ENCODE measurements around the gene TRNP1. TPM values are rescaled to one million over a fixed set of nuclear protein-coding genes. Genes with fewer than 3 reads are reported as not detected.

TRNP1 gene
- total and polyA plus RNA-seq, 2 of the 4 experiments (the other 2 are of a cell fraction): 63.3 to 91.6 TPM

DNA sequence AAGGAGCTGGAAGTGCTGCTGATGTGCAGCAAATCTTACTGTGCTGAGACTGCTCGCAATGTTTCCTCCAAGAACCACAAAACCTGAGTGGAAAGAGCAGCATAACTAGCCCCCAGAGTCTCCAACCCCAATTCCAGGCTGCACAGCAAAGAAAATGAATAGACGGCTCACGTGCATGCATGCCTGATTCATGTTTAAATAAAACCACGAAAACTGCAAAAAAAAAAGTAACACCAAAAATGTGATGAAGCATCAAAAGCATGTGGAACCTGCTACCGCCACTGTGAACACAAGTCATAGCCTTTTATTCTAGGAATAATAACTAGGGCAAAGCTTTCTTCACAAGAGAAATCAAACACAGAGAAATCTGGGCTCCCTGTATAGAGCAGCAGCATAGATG lies 9.6 kb upstream of the TRNP1 start:
- in situ Hi-C loops (cut with MboI; ENCODE audit: low sequenced_read_pairs): no loop called here
- BruUV-seq (replicated peaks): no TSS peak
- no peak overlapping the region for H3K4me3 ChIP-seq (ENCODE audit: insufficient read depth, low read depth, low read length)
- ATAC-seq (ENCODE audit: low read depth) (peak; percentile 17; the same call in 1 of the 2 replicates), DNase-seq (peak; percentile 44)
- no peak overlapping the region; a peak in 1 of 4 replicates for H4K8ac ChIP-seq (ENCODE audit: low read depth in 2 of 2, low read length in 2 of 2)
- POLR2A ChIA-PET (ENCODE audit: unreplicated experiment): no interaction called here
- H3K27ac ChIP-seq (ENCODE audit: insufficient read depth, low read length): no peak overlapping the region
- H4K5ac ChIP-seq (ENCODE audit: low read depth, low read length): no peak overlapping the region
- H3K23ac ChIP-seq (ENCODE audit: low read depth, low read length): 0 out of 2 replicates have a peak overlapping the region, but pooled peaks have one; percentile 15
- H3K27me3 ChIP-seq (ENCODE audit: control insufficient read depth, insufficient read depth, low read length): no peaks in the 10 kb centered on the region
- H2BK120ac ChIP-seq (ENCODE audit: low read depth, low read length): no peak overlapping the region
- no peak overlapping the region for H3K9ac ChIP-seq (ENCODE audit: low read depth, low read length)
- H3K14ac ChIP-seq (replicated peaks; ENCODE audit: low read depth, low read length): no peak overlapping the region
- no peak overlapping the region for H3K56ac ChIP-seq (ENCODE audit: extremely low read depth, insufficient read depth, low read length)
- H3K4me1 ChIP-seq (ENCODE audit: control insufficient read depth, insufficient read depth, low read length): 0 out of 2 replicates have a peak, but pooled peaks cover 2% of the 10 kb centered on the region
- no peak overlapping the region for H2BK5ac ChIP-seq (ENCODE audit: low read depth, low read length, poor library complexity, severe bottlenecking)
- no peaks in the 10 kb centered on the region; the same call in 1 of the 2 replicates for H3K9me1 ChIP-seq (ENCODE audit: insufficient read depth, low read length)
- no peak overlapping the region for H3K4me2 ChIP-seq (ENCODE audit: low read depth, low read length)
- dilution Hi-C loops (cut with HindIII; ENCODE audit: low sequenced_read_pairs, unreplicated experiment): no loop called here
- no CpG with 5 or more reads among the region's 5 CpGs for WGBS, 2 experiments (ENCODE audit: extremely low coverage in 2 of 2, insufficient read length in 1 of 2)
- CTCF ChIA-PET: no interaction called here
- no peaks in the 10 kb centered on the region for H3K9me3 ChIP-seq (ENCODE audit: control insufficient read depth, insufficient read depth, low read length)
- TF ChIP-seq MAFK (IDR thresholded peaks at IDR 0.05; ENCODE audit: low read depth, low read length): no peak; the same call in 1 of the 2 replicates
- no peak for TF ChIP-seq POLR2A (IDR thresholded peaks at IDR 0.05; ENCODE audit: low read depth, low read length)
- peak; percentile 97 for TF ChIP-seq BHLHE40 (IDR thresholded peaks at IDR 0.05; ENCODE audit: low read depth, low read length)
- TF ChIP-seq MXI1 (IDR thresholded peaks at IDR 0.05; ENCODE audit: borderline replicate concordance, low read depth, low read length): no peak
- no peak for TF ChIP-seq MAZ (IDR thresholded peaks at IDR 0.05; ENCODE audit: borderline replicate concordance, low read depth, low read length)
- no peak overlapping the region for H2AK9ac ChIP-seq (replicated peaks; ENCODE audit: low read depth, low read length, poor library complexity)
- H2BK15ac ChIP-seq (ENCODE audit: low read depth, low read length): no peak overlapping the region
- peak overlapping the region; percentile 35 for H2AFZ ChIP-seq (replicated peaks; ENCODE audit: low read length, poor library complexity)
- no peaks in the 10 kb centered on the region for H4K20me1 ChIP-seq (ENCODE audit: insufficient read depth, low read length)
- H3K4ac ChIP-seq (ENCODE audit: low read depth, low read length): no peak overlapping the region
- no peak overlapping the region; the same call in 1 of the 2 replicates for H2AK5ac ChIP-seq (ENCODE audit: low read depth, low read length)
- no peak overlapping the region for H2BK20ac ChIP-seq (ENCODE audit: low read depth, low read length)
- intact Hi-C loops (cut with micrococcal nuclease): no loop called here
- H3K79me1 ChIP-seq (ENCODE audit: low read depth in 1 of 2, low read length in 2 of 2): no peaks in the 10 kb centered on the region
- no peak overlapping the region for H3K18ac ChIP-seq (ENCODE audit: low read depth, low read length)
- no peaks in the 10 kb centered on the region for H3K36me3 ChIP-seq (ENCODE audit: control insufficient read depth, insufficient read depth, low read length)
- no peak overlapping the region for H4K91ac ChIP-seq (ENCODE audit: insufficient read depth, low read depth, low read length)
